Stimulated activated CD8-positive, alpha-beta memory T cell treated with anti-CD3 and anti-CD28 coated beads, Interleukin-15, amount 100 ng/mL, for 24 hours (primary cell): ENCODE data around the gene BZW2.
A peak's percentile ranks its signal among the peaks of the same experiment; 100 is the strongest.

Source experiments
- DNase-seq: peaks from one replicate; pipeline ENCODE4 v3.0.0-alpha.2; 2020; ENCODE audit warnings: low read depth

Gene BZW2

GRCh38 chr7:16645593-16646471 is at the start of gene BZW2, which contains the start of gene ANKMY2:
Gene BZW2, plus strand, starts transcription at chr7:16646181. Its CDS starts 19,263 bp downstream, at chr7:16665444.
Gene ANKMY2, minus strand, starts transcription at chr7:16645754. Its CDS starts 181 bp downstream, at chr7:16645573.
- DNase-seq, result peak; percentile 74

GRCh38 chr7:16598015-16598414 is 48.0 kb upstream of the BZW2 start:
- no peak for DNase-seq

- no peak for DNase-seq
These were observed 46.1 kb upstream of the BZW2 start for GRCh38 chr7:16599860-16600259.

- no peak for DNase-seq
These were observed 42.3 kb upstream of the BZW2 start for GRCh38 chr7:16603633-16604032.

GRCh38 chr7:16604054-16604453 is 41.9 kb upstream of the BZW2 start:
- no peak for DNase-seq

- DNase-seq, result no peak
These were observed 39.3 kb upstream of the BZW2 start for GRCh38 chr7:16606704-16607103.

- DNase-seq, result no peak
These were observed 36.0 kb upstream of the BZW2 start for GRCh38 chr7:16609842-16610450.

- DNase-seq, result no peak
These were observed 34.3 kb upstream of the BZW2 start for GRCh38 chr7:16611711-16612110.

- DNase-seq, result no peak
These were observed 30.8 kb upstream of the BZW2 start for GRCh38 chr7:16615228-16615627.

- no peak for DNase-seq
These were observed 29.9 kb upstream of the BZW2 start for GRCh38 chr7:16616122-16616521.

GRCh38 chr7:16616542-16616941 is 29.4 kb upstream of the BZW2 start:
- DNase-seq, result no peak

GRCh38 chr7:16619979-16620408 is 26.0 kb upstream of the BZW2 start:
- no peak for DNase-seq

- DNase-seq, result no peak
These were observed 19.6 kb upstream of the BZW2 start for GRCh38 chr7:16626388-16626787.

GRCh38 chr7:16627236-16627635 is 18.7 kb upstream of the BZW2 start:
- no peak for DNase-seq

GRCh38 chr7:16630654-16631053 is 15.3 kb upstream of the BZW2 start:
- no peak for DNase-seq

GRCh38 chr7:16634271-16634738 is 11.7 kb upstream of the BZW2 start:
- DNase-seq, result no peak

GRCh38 chr7:16636555-16637101 is 9.4 kb upstream of the BZW2 start:
- no peak for DNase-seq

GRCh38 chr7:16637379-16637778 is 8.6 kb upstream of the BZW2 start:
- no peak for DNase-seq

- no peak for DNase-seq
These were observed 7.4 kb upstream of the BZW2 start for GRCh38 chr7:16638282-16639280.

- no peak for DNase-seq
These were observed 1.8 kb upstream of the BZW2 start for GRCh38 chr7:16644157-16644556.
